IPS-20b (cell line): ENCODE measurements around the gene MARCO.

Source experiments
- H3K27ac ChIP-seq: one replicate; pipeline ENCODE4 v1.5.1; 2013; ENCODE audit warnings: low read length
- H3K27me3 ChIP-seq: 2 replicates; pipeline ENCODE4 v1.6.1; 2013; ENCODE audit warnings: mild to moderate bottlenecking, low read length, inconsistent platforms; ENCODE audit not compliant: insufficient read depth
- H3K36me3 ChIP-seq: 2 replicates; pipeline ENCODE4 v1.6.1; 2013; ENCODE audit warnings: low read depth, mild to moderate bottlenecking, inconsistent platforms, low read length, moderate library complexity; ENCODE audit not compliant: insufficient read depth
- H3K4me1 ChIP-seq: 2 replicates; pipeline ENCODE4 v1.6.1; 2013; ENCODE audit warnings: mild to moderate bottlenecking, control low read depth, inconsistent platforms, low read length, moderate library complexity; ENCODE audit not compliant: insufficient read depth
- H3K4me3 ChIP-seq: 2 replicates; pipeline ENCODE4 v1.5.1; 2013; ENCODE audit warnings: mild to moderate bottlenecking, low read length, inconsistent platforms
- H3K9ac ChIP-seq: 2 replicates; pipeline ENCODE4 v1.6.1; 2013; ENCODE audit warnings: low read depth, mild to moderate bottlenecking, inconsistent platforms, low read length, moderate library complexity
- H3K9me3 ChIP-seq: 2 replicates; pipeline ENCODE4 v1.6.1; 2013; ENCODE audit warnings: mild to moderate bottlenecking, low read depth, low read length, inconsistent platforms; ENCODE audit not compliant: insufficient read depth

MARCO gene

GRCh38 chr2:118968042-118968441, 26.0 kb downstream of the MARCO start:
- Histone ChIP-seq H3K27ac (no peak overlapping the region), H3K36me3 (no peaks in the 10 kb centered on the region), H3K4me1 (0 out of 2 replicates have a peak, but pooled peaks cover 2% of the 10 kb centered on the region), H3K4me3 (no peak overlapping the region), H3K27me3 (peaks cover 13% of the 10 kb centered on the region; the same call in 1 of the 2 replicates), H3K9ac (no peak overlapping the region), H3K9me3 (no peaks in the 10 kb centered on the region)

GRCh38 chr2:118968961-118969733, 27.2 kb downstream of the MARCO start:
- Histone ChIP-seq H3K27me3 (peaks cover 23% of the 10 kb centered on the region; the same call in 1 of the 2 replicates), H3K27ac (no peak overlapping the region), H3K4me3 (no peak overlapping the region), H3K9ac (no peak overlapping the region), H3K36me3 (no peaks in the 10 kb centered on the region), H3K4me1 (0 out of 2 replicates have a peak, but pooled peaks cover 2% of the 10 kb centered on the region), H3K9me3 (no peaks in the 10 kb centered on the region)

DNA sequence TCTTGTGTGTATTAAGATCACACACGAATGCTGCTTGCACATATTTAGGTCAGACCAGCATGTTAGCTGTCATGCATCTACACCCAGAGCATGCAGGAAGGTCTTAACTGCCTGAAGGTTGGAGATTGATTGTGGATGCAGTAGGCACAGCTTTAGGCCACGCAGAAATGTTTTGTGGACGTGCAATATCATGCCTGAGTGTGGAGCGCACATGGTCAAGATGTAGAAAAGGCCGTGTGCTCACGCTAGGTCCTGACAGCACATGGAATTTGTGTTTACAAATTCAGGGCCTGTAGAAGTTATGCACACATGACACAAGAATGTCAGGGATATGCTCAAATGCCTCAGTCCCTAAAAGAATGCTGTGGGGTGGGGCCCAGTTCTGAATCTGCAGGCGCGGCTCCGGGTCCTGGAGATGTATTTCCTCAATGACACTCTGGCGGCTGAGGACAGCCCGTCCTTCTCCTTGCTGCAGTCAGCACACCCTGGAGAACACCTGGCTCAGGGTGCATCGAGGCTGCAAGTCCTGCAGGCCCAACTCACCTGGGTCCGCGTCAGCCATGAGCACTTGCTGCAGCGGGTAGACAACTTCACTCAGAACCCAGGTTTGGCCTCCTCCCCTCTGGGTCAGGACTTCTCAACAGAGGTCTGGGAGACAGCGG, 27.9 kb downstream of the MARCO start:
- Histone ChIP-seq H3K4me3 (no peak overlapping the region), H3K9ac (no peak overlapping the region), H3K4me1 (0 out of 2 replicates have a peak, but pooled peaks cover 2% of the 10 kb centered on the region), H3K27ac (no peak overlapping the region), H3K27me3 (peaks cover 30% of the 10 kb centered on the region; the same call in 1 of the 2 replicates), H3K36me3 (no peaks in the 10 kb centered on the region), H3K9me3 (no peaks in the 10 kb centered on the region)

GRCh38 chr2:118970396-118971135, 28.6 kb downstream of the MARCO start:
- Histone ChIP-seq H3K9ac (no peak overlapping the region), H3K9me3 (no peaks in the 10 kb centered on the region), H3K4me3 (no peak overlapping the region), H3K27me3 (peaks cover 36% of the 10 kb centered on the region), H3K4me1 (0 out of 2 replicates have a peak, but pooled peaks cover 2% of the 10 kb centered on the region), H3K27ac (no peak overlapping the region), H3K36me3 (no peaks in the 10 kb centered on the region)

DNA sequence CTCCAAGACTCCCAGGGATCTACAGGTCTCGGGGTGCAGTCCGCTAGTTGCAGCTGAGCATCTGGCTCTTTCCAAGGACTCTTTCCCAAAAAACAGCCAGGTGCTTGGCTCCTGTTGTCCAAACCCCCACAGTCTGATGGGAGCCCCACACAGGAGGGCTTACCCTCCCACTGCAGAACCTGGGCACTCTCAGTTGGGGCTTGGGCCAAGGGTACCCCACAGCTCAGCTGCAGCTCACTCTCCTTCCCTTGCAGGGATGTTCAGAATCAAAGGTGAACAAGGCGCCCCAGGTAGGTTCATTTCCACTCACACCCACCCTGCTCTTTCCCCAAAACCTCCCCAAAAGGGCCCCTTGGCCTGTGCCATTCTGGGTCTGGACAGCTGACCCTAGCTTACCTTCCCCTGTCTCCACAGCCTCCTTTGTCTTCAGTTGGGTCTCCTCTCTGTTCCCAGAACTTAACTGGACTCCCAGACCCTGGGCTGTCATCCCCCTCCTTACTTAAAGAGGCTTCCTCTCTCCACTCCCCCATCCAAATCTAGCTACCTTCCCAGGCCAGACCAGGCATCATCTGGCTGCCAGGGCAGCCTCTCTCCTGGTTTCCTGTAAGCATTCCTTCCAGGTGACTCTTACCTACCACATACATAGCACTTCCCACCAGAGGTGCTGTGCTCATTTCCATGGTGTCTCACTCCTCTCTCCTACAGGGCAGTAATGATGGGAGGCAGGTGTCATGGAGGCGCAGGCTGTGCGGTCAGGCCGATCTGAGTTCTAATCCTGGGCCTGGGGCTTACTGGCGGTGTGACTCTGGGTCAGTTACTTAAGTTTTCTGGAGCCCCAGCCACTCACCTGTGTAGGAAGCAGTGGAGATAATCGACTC, 29.5 kb downstream of the MARCO start:
- no peak overlapping the region for H3K9ac ChIP-seq
- H3K36me3 ChIP-seq: no peaks in the 10 kb centered on the region
- H3K27me3 ChIP-seq: peaks cover 45% of the 10 kb centered on the region
- 0 out of 2 replicates have a peak, but pooled peaks cover 2% of the 10 kb centered on the region for H3K4me1 ChIP-seq
- no peak overlapping the region for H3K27ac ChIP-seq
- no peak overlapping the region for H3K4me3 ChIP-seq
- no peaks in the 10 kb centered on the region for H3K9me3 ChIP-seq

DNA sequence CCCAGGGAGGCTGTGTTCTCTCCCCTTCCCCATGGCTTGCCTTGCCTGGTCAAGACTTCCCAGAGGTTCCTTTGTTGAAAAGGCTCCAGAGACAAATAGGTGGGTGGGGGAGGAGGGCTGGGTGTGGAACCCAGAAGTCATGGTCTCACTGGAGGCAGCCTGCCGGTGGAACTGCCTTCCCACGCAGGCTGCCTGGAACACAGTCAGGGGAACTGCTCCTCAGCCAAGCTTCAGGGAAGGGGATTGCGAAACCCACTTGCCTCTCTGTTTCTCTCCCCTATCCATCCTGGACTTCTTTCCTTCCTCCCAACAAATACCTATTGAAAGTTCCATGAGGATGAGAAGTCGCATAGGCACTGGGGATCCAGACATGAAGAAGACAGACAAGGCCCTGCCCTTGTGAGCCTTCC, 31.6 kb downstream of the MARCO start:
- Histone ChIP-seq H3K9ac (no peak overlapping the region), H3K4me3 (no peak overlapping the region), H3K27ac (no peak overlapping the region), H3K36me3 (no peaks in the 10 kb centered on the region), H3K9me3 (no peaks in the 10 kb centered on the region), H3K4me1 (no peaks in the 10 kb centered on the region), H3K27me3 (peaks cover 59% of the 10 kb centered on the region)

DNA sequence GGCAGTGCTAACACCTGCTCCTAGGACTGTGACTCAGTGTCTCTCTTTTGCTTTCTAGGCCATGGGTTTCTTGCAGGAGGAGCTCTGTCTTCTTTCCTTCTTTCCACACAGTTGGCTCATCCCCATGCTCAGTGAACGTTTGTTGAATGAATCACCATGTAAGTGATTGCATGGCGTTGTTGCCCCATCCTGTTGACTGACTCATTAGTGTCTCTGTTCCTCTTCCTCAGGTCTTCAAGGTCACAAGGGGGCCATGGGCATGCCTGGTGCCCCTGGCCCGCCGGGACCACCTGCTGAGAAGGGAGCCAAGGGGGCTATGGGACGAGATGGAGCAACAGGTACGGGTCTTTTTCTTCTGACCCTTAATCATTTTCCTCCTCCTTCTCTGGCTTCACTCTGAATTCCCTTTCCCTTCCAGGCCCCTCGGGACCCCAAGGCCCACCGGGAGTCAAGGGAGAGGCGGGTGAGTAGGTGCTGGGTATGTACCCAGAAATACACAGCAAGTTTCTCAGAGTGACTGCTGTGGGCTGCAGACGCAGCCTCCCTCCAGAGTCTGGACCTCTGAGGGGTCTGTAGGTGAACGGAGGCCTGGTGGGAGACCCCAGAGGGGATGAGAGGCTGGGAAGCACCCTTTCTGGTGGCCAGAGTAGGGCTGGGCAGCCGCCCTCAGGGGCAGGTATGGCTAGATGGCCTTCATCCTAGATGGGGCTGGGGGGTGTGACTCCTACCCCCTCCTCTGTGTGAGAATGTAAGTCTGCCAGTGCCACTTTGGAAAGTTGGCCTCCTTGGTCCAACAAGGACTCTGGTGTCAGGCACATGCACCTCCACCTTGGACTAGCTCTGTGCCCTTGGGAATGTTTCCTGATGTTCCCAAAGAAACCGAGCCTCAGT, 32.4 kb downstream of the MARCO start:
- H3K27me3 ChIP-seq: peaks cover 59% of the 10 kb centered on the region
- H3K9ac ChIP-seq: no peak overlapping the region
- no peak overlapping the region for H3K4me3 ChIP-seq
- no peak overlapping the region for H3K27ac ChIP-seq
- no peaks in the 10 kb centered on the region for H3K4me1 ChIP-seq
- no peaks in the 10 kb centered on the region for H3K9me3 ChIP-seq
- no peaks in the 10 kb centered on the region for H3K36me3 ChIP-seq

DNA sequence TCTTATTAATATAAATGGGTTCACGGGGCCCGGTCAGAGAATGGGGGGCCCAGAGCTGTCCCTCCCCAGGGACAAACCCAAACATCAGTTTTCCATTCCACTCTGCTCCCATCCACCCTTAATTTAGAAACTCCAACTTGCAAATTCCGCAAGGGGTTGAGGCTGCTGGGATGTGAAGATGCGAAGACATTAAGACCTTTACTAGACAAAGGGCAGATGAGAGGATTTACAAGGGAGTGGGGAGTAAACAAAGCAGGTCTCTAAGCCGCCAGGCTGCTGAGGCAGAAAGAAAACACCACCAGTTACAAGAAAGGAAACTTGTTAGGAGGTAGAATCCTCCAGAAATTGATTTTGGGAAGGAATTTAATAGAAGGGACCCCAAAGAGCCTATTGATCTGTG, 33.1 kb downstream of the MARCO start:
- Histone ChIP-seq H3K27me3 (peaks cover 61% of the 10 kb centered on the region), H3K4me3 (no peak overlapping the region), H3K4me1 (no peaks in the 10 kb centered on the region), H3K27ac (no peak overlapping the region), H3K9ac (no peak overlapping the region), H3K36me3 (no peaks in the 10 kb centered on the region), H3K9me3 (no peaks in the 10 kb centered on the region)

DNA sequence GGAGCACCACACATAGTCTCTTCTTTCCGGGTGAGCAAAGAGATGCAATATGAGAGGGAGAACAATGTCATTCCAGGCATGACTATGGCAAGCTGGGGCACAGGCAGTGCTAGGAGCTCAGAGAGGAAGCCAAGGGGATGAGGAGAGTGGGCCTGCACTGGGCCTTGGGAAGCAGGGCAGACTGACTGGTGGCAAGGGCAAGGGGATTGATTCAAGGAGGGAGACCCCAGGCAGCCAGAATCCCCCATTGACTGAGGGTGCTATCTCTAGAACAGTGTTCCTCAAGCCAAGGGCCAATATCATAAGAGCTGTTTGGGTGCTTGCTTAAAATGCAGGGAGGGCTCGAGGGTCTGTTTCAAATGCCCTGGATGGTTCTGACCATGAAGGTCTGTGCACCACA, 36.1 kb downstream of the MARCO start:
- no peak overlapping the region for H3K4me3 ChIP-seq
- no peak overlapping the region for H3K9ac ChIP-seq
- no peaks in the 10 kb centered on the region for H3K36me3 ChIP-seq
- no peaks in the 10 kb centered on the region for H3K4me1 ChIP-seq
- peaks cover 55% of the 10 kb centered on the region for H3K27me3 ChIP-seq
- no peaks in the 10 kb centered on the region for H3K9me3 ChIP-seq
- no peak overlapping the region for H3K27ac ChIP-seq

DNA sequence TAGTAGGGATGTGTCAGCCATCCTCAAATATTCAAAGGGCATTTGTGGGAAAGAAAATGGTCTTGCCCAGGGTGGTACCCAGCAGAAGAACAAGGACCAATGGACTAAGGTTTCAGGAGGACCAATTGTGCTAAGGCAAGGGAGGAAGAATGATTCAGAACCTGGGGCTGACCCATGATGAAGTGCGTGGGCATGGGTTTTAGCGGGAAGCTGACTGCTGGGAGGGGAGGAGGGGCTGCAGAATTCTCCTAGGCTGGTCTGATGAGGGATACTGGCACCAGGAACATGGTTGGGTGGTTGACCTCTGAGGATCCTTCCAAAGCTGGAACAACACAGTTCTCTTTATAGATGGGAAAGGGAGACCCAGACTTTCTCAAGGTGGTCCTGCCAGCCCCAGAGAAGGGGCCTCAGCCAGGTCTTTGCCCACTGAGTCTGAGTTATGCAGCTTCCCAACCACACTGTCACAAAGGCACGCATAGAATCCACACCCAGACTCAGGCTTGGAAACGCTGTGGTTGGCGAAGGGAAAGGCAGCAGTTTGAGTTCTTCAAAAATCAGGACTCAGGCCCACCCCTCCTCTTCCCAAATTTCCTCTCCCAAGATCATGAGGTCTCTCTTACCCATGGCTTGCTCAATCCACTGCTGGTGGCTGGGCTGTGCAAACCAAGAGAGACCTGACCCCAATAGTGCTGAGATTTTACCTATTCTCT, 37.3 kb downstream of the MARCO start:
- no peaks in the 10 kb centered on the region for H3K36me3 ChIP-seq
- peaks cover 43% of the 10 kb centered on the region for H3K27me3 ChIP-seq
- H3K4me1 ChIP-seq: no peaks in the 10 kb centered on the region
- H3K9ac ChIP-seq: no peak overlapping the region
- H3K9me3 ChIP-seq: no peaks in the 10 kb centered on the region
- no peak overlapping the region for H3K27ac ChIP-seq
- no peak overlapping the region for H3K4me3 ChIP-seq
